IMR-90 (cell line): ENCODE measurements around the gene IGF2. TPM values are rescaled to one million over a fixed set of nuclear protein-coding genes. Genes with fewer than 3 reads are reported as not detected.

Experiments used
- CTCF ChIP-seq: conservative IDR thresholded peaks from 2 replicates; pipeline ENCODE4 v1.5.1; 2012; ENCODE audit warnings: mild to moderate bottlenecking, low read depth, low read length, improper control_type of control experiment
- polyA plus RNA-seq, 3 experiments: library from polyadenylated mRNA; depleted of rRNA; stranded (reverse); fragments of >200 nt; gene quantifications; 2 replicates each; pipeline ENCODE4 v1.2.3, GENCODE V29; 2012; ENCODE audit warnings: low replicate concordance in 1 of 3
- total RNA-seq: library from RNA; depleted of rRNA; stranded (reverse); fragments of >200 nt; gene quantifications from 2 replicates; pipeline ENCODE4 v1.2.3, GENCODE V29; 2012

Gene IGF2
- total and polyA plus RNA-seq, 2 of the 4 experiments (the other 2 are of a cell fraction) = 2.3 to 21.8 TPM

GRCh38 chr11:2098691-2099515 lies 40.3 kb downstream of the IGF2 start (continued):
- TF ChIP-seq CTCF = no peak
